GM18861 (cell line): Measurements from ENCODE around the gene ALAS1.

Source experiments
- ATAC-seq: cut with Tn5 transposase; IDR thresholded peaks from one replicate; pipeline ENCODE4 v1.9.1; 2021; ENCODE audit not compliant: unreplicated experiment

Gene ALAS1

DNA sequence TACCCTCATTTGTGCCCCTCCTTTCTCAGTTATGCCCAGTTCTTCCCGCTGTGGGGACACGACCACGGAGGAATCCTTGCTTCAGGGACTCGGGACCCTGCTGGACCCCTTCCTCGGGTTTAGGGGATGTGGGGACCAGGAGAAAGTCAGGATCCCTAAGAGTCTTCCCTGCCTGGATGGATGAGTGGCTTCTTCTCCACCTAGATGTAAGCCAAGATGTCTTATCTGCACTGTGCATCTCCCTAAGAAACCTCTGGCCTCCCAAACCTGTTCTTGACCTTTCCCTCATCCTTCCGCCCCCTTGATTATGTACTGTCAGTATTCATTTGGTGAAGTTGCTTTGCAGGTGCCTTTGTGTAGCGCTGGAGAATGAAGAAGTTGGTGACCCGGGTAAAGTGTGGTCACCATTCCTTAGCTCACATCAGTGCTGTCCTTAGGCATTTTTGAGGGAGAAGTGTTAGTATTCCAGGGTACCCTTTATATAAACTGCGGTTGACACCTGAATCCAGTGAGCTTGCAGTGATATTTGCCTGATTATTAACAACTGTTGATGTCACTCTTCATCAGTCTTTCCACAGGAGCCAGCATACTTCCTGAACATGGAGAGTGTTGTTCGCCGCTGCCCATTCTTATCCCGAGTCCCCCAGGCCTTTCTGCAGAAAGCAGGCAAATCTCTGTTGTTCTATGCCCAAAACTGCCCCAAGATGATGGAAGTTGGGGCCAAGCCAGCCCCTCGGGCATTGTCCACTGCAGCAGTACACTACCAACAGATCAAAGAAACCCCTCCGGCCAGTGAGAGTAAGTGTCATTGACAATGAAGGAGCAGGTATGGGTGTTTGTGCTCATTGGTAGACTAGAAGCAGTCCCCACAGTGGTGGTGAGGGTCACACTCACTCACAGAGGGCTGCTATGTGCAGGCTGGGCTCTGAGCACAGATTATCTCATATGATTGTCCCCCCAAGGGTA is 966 bp downstream of the ALAS1 start:
- ATAC-seq = no peak

DNA sequence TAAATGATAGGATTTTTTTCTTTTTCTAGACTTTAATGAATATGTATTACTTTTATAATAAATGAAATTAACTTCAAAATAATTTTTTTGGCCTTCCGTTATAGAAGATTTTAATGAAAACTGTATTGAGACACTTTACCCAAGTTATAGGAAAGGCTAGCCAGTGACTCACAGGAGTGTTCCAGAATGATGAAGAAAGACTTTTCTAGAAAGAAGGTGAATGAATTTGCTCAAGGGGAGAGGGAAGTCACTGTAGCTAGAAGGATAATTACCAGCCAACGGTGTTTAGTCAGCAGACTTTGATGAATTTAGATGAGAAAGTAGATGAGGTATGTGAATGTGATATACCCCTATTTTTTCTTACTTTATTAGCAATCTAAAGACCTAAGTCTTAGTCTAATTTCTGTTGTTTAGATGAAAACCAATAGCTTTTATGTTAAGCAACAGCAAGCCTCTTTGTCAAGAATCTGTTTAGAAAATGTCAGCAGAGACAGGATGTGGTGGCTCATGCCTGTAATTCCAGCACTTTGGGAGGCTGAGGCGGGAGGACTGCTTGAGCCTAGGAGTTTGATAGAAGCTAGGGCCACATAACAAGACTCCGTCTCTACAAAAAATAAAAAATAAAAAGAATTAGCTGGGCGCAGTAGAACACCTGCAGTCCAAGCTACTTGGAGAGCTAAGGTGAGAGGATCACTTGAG is 3.2 kb downstream of the ALAS1 start:
- no peak for ATAC-seq

DNA sequence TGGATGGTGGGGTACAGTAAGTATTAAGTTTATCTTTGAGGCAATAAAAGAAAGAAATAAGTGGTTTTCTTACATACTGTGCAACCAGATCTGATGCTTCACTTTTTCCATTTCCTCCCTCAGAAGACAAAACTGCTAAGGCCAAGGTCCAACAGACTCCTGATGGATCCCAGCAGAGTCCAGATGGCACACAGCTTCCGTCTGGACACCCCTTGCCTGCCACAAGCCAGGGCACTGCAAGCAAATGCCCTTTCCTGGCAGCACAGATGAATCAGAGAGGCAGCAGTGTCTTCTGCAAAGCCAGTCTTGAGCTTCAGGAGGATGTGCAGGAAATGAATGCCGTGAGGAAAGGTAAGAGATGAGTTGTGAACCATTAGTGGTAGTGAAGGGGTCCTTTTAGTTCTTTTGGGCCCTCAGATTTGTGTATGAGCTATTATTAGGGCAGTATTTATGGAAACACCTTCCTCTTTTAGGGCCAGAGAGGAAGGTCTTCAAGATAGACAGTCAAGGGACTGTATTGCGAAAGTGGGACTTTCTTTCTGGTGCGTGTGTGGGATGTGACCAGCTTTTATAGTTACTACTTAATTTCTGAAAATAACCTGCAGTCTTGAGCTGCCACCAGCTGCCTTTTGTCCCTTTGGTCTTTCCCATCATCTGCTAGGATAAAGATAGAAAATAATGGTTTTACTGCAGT is 4.6 kb downstream of the ALAS1 start:
- no peak for ATAC-seq

GRCh38 chr3:52203701-52204100 is 5.7 kb downstream of the ALAS1 start:
- no peak for ATAC-seq

GRCh38 chr3:52204337-52205073 is 6.5 kb downstream of the ALAS1 start:
- ATAC-seq = no peak

- ATAC-seq = no peak
Observed at GRCh38 chr3:52205727-52206372, 7.9 kb downstream of the ALAS1 start.

DNA sequence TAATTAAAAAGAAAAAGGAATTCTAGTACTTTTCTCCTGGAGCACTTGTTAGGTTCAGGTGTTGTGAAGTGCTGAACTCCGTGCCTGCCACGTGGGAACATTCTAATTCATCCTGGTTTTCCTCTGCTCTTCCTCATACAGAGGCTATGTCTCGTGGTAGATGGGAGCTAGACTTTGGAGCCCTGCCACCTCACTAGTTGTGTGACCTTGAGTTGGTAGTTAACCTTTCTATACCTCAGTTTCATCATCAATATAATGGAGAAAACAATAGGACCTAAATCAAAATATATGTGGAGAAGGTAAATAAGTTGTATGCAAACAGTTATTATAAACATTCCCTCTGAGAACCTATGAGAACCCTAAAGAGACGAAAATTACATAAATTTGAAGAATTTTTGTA is 10.6 kb downstream of the ALAS1 start:
- no peak for ATAC-seq

DNA sequence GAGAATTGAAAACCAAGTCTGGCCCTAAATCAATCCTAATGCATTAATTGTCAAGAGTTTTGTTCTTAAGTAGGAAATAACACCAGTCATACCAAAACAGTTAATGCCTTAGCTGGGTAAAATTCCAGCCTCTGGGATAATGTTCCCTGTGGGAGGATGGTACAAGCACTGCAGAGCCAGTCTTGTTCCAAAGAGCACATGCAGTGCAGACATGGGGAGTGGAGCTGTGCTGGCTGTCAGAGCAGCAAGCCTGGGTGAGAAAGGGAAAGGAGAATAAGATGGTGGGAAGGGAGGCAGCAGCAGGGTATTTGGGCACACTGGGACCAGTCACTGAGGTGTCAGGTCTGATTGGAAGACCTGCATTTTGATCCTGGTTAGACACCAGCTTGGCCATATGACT is 12.1 kb downstream of the ALAS1 start:
- ATAC-seq = no peak

DNA sequence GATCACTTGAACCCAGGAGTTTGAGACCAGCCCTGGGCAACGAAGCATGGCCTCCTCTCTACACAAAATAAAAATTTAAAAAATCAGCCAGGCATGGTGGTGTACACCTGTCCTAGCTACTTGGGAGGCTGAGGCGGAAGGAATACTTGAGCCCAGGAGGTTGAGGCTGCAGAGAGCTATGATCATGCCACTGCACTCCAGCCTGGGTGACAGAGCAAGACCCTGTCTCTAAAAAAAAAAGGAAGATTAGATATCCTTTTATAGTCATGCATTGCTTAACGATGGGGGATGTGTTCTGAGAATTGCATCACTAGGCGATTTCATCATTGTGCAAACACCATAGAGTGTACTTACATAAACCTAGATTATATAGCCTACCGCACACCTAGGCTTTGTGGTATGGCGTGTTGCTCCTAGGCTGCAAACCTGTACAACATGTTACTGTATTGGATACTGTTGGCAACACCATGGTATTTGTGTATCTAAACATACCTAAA is 12.6 kb downstream of the ALAS1 start:
- no peak for ATAC-seq

GRCh38 chr3:52211268-52211891 is 13.4 kb downstream of the ALAS1 start:
- no peak for ATAC-seq

DNA sequence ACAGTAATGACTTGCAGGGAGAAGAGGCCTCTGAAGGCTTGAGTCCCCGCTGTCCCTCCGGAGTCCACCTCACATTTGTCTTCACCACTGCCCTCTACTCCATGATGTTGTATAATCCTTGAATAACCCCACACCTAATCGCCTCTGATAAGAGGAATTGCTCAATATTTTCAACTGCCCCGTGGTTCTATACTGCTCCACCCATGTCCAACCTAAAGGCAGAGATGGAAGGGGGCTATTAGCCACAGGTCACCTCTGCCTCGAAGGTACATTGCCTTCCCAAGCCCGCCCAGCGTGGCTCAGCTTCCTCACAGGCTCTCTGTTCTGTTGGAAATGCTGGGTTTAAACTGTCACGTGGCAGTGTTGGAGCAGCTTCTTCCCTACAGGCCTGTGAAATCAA is 15.0 kb downstream of the ALAS1 start:
- ATAC-seq = no peak

- ATAC-seq = no peak
Observed at GRCh38 chr3:52213901-52214300, 15.9 kb downstream of the ALAS1 start.

DNA sequence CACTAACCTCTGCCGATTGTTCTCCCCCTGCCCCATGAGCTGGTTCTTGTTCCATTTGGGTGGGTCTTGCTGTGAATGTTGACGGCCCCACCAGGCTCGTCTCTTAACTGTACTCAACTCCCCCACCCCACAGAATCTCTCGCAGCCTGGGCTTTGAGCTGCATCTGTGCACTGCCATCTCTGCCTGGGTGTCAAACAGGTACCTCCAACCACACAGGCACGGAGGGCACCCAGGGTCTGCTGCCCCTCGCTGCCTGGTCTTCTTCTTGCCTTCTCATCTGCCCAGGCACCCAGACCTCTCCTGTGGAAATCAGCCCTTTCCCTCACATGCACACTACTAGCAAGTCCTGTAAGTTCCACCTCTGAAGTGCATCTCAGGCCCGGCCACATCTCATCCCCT is 17.4 kb downstream of the ALAS1 start:
- no peak for ATAC-seq

DNA sequence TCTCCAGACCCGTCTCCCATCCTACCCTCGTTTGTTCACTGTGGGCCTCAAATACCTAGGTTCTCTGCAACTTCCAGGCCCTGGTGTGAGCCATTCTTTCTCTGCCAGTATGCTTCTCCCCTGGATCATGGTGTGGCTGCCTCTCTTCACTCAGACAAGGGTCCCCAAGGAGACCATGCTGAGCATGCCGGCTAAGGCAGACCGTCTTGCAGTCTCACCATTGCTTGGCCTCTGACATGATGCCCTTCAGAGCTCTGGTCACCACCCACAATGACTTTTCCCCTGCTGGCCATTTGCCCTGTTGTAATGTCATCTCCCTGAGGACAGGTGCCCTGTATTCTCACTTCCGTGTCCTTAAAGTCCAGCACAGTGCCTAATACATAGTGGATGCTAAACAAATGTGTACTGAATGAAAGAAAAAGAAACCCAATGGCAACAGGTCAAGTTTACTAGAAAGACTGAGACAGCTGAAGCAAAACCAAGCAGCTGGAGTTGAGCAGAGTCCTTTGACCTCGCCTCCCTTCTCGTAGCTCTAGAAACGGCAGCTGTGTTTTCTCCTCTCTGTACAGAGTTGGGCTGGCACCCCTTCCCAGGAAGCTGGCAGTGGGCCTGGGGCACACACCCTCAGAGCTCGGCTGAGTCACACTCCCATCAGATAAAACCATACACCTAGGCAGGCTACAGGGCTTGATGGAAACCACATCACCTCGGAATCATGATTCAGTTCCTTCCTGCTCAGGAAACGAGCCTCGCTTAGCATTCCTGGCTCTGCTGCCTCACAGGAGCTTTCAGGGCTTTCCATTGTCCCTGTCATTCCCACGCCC is 18.8 kb downstream of the ALAS1 start:
- no peak for ATAC-seq

DNA sequence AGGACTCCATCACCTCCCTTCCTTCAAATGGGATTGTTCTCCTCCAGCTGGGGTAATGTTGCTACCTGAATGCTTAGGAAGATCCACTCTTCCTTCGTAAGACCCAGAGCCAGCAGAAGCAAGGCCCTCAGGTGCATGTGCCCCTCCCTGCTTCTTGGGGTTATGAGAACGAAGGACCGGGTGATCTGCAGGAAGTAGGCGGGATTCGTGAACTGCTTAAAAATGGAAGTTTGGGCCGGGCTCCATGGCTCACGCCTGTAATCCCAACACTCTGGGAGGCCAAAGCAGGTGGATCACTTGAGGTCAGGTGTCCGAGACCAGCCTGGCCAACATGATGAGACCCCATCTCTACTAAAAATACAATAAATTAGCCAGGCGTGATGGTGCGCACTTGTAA is 19.4 kb downstream of the ALAS1 start:
- no peak for ATAC-seq

DNA sequence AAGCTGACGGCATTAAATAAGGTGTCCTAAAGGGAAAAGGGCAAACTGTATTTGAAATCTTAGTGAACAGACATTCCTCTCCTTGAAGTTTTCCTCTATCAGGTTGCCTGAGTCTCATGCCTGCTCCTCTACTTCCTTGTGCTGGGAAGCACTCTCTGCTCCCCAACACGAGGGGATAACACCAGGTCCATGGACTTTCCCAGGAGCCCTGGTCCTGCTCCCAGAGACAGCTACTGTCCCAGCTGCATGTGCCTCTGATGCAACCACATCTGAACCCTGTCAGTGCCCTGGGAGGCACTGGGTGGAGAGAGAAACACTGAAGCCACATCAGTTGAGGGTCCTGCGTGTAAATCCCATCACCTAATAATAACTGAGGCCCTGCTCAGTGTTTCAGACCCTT is 20.1 kb downstream of the ALAS1 start:
- no peak for ATAC-seq

DNA sequence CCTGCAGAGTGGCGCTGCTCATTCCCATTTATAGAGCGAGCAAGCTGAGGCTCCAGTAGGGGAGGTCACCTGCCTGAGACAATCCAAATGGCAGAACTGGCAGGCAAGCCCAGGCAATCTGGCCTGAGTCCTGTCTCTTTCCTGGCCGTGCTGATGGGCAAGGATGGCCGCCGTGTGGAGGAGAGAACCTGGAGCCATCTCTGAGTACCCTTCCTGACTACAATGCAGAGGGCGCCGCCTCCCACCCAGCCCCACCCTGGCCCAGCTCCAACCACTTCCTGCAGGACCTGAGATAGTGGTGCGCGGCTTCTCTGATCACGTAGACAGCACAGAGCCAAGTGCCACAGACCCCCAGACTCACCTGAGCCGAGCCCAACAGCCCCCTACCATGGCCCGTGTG is 20.5 kb downstream of the ALAS1 start:
- ATAC-seq = no peak

DNA sequence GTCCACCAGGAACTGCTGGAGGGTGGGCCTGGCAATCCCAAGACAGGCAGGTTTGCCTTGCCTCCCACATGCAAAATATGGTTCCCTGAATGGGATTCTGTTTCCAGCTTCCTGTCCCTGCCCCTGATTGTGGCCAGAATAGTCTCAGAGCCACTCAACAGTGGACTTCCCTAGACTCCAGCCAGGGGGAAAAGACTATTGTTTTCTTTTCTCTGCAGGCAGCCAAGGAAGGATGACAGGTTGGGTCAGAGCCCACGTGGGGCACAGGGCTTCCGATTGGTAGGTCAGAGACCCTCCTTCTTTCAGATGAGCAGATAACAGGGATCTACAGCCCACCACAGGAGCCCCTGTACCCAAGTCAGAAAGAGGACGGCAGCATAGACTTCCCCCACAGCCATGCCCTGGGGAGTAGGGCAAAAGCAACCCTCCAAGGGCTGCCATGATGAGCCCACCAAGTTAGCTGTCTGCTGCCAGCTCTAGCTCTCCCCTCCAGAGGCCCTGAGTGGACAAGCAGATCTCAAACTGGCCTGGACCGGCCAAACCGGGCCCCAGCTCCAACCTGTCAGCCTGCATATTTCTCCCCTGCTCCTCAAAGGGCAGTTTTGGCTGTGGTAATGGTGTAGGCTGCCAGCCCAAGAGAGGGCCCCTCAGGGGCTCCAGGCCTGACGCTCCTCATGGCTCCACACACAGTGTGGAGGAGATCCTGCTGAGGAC is 21.1 kb downstream of the ALAS1 start:
- no peak for ATAC-seq
